GM21717 (cell line): ENCODE results near the gene PAH.

ENCODE experiments used
- ATAC-seq: cut with Tn5 transposase; IDR thresholded peaks from one replicate; pipeline ENCODE4 v1.9.1; 2021; ENCODE audit warnings: mild to moderate bottlenecking, moderate library complexity; ENCODE audit not compliant: unreplicated experiment

PAH gene

DNA sequence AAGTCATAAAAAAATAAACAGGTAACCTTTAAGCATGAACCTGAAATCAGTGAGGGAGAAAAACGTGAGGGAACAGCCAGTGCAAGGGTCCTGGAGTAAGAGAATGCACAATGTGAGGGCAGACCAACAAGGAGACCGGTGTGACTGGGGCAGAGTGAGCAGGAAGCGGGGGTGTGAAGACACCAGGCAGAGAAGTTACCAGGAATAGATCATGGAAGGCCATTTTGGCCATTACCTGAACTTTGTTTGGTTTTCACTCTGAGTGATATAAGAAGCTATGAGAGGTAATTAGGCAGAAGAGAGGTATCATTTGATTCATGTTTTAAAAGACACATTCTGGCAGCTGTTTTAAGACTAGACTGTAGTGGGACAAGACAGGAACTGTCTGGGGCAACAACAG lies 15.0 kb downstream of the PAH start:
- ATAC-seq, result no peak

DNA sequence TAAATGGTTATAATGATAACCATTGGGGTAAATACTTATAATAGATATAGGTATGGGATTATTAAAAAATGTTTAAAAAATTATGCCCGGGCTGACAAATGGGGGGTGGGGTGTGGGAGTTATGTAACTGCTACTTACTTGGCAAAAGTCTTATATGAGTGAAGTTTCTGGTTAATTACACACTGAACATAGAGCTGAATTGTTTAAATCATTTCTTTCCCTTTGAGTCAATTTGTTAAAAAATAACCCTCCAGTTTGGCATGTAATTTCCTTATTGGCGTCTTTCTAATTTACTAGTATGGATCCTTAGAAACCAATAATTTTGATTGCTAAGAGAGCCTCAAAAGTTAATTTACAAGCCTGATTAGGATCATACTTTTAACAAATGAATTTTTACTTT lies 16.7 kb downstream of the PAH start:
- no peak for ATAC-seq

DNA sequence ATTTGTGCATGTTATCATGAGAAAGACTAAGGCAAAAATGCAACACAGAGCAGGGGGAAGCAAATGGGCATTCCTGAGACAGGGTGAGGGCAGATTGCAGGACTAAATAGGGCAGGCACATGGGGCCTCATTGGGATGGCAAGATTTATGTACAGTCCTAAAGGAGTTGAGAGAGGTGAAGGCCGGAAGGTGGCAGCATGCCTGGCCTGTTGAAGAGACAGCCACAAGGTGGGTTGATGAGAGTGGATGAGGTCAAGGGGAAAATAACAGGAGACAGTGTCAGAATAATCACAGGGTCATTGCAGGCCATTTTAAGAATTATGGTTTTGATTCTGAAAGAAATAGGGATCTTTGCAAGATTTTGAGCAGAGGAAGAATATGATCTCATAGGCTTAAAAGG lies 21.0 kb downstream of the PAH start:
- no peak for ATAC-seq

DNA sequence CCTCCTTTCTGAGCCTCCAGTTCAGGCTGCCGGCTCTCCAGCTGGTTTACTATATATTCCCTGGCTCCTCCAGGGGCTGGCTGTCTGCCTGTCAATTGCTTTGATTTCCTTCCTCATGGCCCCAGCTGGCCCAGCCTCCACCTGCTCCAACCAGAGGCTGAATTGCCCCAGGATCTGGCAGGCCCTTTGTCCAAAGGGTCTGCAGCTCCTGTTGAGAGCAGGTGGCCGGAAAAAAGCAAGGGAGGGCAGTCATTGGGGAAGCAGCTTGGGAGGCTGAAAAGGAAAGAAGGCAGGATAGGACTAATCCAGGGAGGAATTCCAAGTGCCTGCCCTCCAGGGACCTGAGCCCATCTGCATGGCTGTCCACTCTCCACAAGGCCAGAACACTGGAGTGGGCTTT lies 25.3 kb downstream of the PAH start:
- no peak for ATAC-seq

DNA sequence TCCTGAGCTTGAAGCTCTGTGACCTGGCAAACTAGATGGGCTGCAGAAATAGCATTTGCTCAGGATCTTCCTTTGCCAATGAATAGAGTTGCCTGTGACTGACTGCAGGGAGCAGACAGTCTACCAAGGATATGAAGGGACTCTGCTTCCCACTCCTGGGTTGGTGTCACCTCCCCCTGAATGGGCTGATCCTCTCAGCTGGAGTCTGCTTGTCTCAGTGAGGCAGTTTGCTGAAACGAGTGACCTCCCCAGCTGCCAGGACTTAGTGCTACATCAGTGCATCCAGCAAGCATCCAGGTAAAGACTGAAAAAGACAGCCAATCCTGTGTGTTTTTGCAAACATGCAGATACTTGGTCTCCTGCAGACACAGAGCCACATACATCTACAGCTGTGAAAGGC lies 28.5 kb downstream of the PAH start:
- no peak for ATAC-seq

DNA sequence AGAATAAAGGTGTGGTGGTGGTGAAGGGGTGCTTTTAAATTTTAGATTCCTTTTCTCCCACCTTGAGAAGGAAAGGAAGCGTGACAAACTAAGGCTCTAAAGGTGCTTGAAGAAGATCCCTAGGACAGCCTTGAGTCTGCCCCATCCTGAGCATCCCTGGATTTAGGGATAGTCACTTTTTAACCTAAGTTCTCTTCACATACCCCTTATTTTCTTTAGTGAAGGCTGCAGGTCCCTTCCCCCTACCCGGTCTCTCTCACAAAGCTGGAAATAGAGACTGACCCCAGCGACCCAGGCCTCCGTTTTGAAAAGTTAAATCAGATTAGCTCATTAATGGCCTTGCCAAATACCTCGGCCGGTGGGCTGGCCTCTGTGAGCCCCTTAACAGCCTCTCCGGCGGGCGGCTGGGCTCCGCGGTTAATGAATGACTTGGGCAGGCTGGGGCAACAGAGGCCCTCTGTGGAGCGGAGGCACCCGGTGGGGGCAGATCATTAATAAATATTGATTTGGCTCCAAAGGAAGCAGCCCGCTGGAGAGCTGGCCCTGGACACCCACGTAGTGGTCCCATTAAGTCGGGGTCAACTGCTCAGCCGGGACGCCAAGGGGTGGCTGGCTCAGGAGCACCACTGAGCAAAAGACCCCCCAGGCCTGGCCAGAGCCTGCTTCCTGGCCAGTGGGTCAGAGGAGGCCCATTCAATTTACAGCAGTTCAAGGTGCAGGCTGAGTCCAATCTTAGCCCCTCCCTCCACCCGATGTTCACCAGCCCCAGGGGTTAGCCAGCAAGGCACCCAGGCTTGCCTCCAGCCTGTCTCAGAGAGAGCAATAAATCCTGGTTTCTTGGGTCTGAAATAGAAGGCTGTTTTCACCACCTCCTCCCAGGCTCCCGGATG lies 31.8 kb downstream of the PAH start:
- no peak for ATAC-seq

DNA sequence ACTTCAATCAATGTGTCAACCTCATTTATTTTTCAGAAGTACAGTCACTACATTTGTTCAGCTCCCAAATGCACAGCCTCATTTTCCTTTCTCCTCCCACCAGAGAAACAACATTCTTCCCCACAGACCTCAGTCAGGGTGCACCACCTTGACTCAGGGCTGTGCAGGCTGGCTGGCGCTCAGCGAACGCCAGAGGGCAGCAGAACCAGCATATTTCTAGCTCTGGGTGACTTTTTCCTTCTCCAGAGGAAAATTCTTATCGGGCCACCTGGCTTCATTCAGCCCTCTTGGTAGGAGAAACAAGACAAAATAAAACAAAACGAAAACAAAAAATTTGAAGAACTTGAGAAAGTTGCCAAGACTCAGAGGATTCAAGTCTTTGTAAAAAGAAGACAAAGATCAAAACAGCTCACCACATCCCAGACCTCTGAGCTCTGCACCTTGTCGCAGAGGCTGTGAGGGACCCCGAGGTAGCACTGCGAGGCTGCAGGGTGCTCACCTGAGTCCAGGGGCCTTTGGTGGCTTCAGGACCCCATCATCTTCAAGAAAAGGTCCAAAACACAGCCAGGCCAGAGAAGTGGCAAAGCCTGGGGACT lies 33.7 kb downstream of the PAH start:
- no peak for ATAC-seq

DNA sequence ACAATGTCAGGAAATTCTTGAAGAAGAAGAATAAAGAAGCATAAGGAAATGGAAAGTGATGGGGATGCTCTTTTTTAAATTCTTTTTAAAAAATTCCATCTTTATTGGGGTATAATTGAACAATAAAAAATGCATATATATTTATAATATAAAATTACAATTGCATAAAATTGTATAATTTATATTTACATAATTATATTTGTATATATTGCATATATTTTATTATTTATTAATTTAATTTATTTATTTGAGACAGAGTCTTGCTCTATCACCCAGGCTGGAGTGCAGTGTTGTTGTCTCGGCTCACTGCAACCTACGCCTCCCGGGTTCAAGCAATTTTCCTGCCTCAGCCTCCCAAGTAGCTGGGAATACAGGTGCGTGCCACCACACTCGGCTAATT lies 36.3 kb downstream of the PAH start:
- no peak for ATAC-seq

DNA sequence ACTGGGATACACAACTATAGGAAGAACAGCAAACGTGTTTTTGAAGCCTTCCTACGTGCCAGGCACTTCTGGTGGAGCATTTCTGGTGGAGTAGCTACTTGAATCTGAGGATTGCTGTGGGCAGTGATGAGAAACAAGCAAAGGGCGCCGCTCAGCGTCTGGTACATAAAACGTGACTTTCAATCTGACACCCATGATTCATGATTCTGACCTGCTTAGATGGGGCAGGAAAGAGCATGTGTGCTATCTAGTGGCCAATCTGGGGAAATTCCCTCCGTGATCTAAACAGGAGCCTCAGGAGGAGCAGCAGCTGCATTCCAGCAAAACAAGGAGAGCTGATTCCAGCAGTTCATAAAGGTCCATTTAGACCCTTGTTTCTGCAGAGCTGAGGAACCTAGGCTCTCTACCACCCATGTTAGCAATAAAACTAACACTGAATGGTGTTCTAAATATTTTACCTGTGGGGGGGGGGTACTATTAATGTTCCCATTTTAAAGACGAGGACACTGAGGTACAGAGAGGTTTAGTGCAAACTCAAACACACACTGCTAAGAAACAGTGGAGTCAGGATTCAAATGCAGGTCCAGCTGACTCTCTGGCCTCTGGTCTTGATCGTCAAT lies 37.8 kb downstream of the PAH start:
- no peak for ATAC-seq

DNA sequence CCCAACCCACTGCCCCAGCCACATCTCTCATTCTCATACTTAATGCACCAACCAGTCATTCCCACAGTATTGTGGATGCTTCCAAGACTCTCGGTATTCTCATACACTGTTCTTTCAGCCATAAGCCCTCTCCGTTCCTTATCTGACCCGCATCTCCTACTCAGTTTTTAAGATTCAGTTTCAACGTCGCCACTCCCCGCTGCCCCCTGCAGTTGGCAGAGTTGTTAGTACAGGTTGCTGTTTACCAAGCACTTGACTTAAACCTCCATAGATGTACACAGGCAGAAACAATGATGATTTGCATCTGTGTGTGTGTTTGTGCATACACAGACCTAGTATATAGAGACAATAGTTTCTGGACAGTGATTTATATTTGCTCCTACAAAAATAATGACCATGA lies 40.2 kb downstream of the PAH start:
- no peak for ATAC-seq

DNA sequence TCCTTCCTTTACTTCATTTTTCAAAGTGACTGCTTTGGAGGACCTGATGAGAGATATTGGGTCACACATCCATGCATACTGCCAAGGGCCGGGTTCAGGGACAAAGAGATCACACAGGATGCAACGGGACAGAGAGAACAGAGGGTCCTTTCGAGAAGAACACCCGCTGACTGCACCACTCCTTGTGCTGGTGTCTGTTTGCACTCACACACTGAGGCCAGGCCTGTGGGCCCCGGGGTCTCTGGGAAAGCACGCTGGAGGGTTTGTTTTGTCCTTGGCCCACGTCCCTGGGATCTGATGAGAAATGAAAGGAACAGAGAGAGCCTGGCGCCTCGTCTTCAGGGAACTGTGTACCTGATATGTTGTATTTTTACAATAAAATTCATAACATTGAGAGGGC lies 42.2 kb downstream of the PAH start:
- ATAC-seq, result no peak

DNA sequence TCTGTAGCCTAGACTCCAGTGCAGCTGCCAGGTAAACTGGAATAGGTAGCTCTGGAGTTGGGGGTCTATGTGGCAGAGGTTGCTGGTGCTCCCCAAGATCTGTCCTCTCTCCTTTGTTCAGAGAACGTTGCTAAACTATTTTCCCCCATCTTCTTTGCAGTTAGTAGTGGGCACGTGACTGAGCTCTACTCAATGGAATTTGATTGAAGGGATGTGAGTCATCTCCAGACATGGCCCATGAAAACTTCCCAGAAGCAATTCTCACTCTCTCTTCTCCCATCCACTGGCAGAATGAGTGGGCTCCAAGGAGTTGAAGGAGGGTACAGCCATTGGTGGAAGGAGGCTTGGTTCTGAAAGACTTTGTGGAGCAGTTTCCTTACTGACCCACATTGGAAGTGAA lies 44.0 kb downstream of the PAH start:
- no peak for ATAC-seq

DNA sequence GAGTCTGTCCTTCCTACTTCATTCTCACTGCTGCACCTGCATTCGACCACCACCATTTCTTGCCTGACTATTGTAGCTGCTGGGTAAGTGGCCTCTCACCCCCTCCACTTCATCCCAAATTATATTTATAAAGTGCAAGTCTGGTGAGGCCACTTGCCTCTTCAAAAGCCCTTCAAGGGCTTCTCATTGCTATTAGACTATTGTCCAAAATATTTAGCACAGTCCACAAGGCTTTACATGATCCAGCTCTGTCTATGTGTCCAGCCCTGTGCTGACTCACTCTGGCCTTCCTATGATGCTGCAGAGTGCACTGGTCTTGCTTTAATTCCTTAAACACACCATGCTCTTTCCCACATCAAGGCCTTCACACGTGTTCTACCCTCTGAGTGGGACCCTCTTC lies 46.0 kb downstream of the PAH start:
- no peak for ATAC-seq

DNA sequence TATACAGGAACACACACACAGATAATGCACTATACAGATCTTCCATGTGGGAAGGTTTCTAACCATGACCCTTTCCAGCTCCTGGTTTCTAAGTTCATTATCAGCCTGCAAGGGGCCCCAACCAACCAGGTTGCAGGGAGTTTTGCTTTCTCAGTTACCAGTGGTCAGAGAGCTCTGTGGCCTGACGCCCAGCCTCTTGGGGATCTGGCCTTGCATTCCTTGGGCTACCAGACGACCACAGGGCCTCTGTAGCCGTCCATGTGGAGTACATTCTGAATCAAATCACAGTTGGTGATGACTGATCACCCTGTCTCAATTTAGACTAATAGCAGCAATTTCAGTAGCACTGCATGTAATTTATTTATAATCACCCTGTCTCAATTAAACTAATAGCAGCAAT lies 47.5 kb downstream of the PAH start:
- no peak for ATAC-seq

DNA sequence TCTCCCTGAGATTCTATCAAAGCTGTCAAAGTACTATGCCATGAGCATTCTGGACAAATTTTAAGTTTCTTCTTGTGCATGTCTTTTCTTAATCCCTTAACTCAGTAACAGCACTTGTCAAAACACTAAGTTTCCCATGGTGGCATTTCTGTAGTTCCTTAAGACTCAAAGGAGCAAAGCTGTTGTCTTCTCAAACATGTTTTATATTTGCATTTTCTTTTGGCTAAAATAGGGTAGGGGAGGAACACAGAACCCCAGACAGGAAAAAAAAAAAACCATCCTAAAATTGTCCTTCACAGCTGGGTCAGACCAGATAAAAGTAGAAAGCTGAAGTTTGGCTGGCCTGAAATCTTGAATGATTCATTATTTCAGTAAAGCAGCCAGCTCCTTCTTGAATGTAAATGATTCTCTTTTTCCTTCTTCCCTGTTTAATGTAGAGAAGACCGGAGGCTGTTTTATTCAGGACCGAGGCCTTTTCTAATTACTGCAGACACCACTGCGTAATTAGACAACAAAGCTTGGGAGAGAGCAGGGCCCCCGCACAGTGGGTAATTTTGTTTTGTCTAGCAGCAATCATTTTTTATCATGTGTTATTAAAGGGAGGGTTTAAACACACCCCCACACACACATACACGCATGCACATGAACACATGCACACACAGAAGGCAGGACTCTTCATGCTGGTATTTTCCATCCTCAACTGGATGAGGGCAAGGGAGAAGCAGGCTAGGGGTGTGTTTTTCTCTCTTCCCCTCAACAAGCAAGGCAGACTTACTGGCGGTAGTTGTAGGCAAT lies 51.0 kb downstream of the PAH start:
- ATAC-seq, result no peak

DNA sequence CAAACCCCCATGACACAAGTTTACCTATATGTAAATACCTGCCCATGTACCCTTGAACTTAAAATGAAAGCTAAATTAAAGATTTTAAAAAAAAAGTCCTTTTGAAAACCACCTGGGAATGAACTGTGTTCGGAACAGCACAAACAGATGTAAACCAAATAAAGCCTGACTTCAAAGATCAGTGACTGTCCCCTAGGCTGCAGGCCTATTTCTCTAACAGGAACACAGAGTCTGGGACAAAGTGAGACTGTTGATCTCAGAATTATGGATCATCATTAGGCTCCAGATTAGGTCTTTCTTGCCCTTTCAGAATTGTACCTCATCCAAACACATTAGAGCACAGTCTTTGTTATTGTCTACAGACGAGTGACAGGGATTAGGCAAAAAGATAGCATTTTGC lies 54.6 kb downstream of the PAH start:
- no peak for ATAC-seq

DNA sequence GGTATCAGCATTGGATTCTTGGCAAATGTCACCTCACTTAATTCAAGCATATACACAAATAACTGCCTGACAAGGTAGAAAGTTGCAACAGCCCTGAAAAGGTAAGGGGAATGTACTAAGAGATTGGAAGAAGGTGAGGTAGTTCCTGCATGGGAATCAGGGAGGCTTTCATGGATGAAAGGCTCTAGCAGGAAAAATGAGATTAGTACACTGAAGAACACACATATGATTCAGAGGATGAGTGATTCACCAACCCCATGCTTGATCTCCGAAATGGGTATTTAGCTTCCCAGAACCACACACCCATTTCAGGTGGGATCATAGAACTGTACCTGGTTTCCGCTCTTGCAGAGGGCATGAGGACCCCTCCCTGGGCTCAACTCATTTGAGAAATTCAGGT lies 65.8 kb downstream of the PAH start:
- no peak for ATAC-seq

DNA sequence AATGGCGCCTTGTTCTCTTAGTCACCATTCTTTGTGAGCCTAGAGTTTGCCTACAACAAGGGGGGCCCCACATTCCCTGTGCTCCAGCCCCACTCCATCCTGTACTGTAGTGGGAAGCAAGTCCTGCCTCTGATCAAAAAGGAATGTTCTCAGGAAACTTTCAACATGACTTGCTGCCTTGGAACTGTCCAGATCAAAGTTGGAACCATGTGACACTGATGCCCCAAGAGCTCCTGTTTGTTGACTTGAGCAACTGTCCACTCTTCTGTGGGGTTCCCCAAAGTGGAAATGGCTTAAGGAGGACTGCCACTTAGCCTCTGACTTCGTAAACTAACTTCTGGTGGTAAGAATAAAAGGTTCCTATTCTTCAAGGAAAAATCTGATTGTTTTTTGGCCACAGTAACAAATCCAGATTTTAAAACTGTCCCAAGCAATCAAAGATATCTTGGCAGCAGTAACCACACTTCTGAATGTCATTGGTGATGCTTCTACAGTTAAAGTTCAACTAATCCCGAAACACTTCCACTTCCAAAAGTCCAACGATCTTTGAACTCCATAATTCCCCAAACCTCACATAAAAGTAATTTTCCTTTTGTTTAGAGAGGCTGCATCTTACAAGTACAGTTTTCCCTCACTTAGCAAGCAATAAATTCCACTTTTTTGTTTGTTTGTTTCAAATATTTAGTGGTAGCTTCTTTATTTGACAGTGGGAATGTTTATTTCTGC lies 67.2 kb downstream of the PAH start:
- ATAC-seq, result no peak

DNA sequence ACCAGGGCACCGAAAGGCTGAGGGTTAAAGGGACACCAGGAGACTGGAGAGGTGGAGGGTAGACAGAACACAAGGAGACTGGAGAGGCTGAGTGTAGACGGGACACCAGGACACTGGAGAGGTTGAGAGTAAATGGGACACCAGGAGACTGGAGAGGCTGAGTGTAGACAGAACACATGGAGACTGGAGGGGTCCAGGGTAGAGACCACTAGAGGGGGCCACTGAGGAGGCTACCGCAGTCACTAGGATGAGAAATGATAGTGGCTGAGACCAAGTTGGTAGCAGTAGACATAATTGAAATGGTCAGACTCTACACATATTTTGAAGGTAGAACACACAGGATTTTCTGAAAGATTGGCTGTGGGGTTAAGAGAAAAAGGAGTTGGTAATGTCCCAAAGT lies 68.2 kb downstream of the PAH start:
- no peak for ATAC-seq

DNA sequence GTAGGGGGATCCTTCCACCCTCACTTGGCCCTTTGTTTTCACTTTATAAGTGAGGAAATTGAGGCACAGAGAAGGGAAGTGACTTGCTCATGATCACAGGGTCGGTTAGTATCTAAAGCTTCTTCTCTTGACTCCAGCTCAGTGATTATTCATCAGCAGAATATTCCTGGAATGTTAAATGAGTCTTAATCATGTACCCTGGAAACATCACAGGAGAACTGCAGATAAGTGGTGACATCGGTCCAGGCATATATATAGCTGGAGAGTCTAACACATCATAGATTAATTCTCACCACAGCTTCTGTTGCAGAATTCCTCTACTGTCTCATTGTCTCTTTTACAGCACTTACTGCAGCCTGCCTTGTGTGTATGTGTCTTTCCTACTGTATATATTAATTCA lies 69.9 kb downstream of the PAH start:
- no peak for ATAC-seq
